ENCODE data around the gene ATF6. TPM values are rescaled to one million over a fixed set of nuclear protein-coding genes. Genes with fewer than 3 reads are reported as not detected.

The ATF6 gene
- total RNA-seq, 3 donors from 2014 or later, result 31.0 to 56.1 (median 34.1) TPM

GRCh38 chr1:161944381-161944780 lies 178.3 kb downstream of the ATF6 start:
- intact Hi-C loops (cut with DNase I; ENCODE audit: low total_unique reads), result no loop called here
- Histone ChIP-seq H3K27ac (no peak overlapping the region), H3K9me3 (no peaks in the 10 kb centered on the region), H3K36me3 (no peaks in the 10 kb centered on the region), H3K27me3 (no peaks in the 10 kb centered on the region), H3K4me1 (no peaks in the 10 kb centered on the region), H3K4me3 (no peak overlapping the region)
- DNase-seq (ENCODE audit: low spot score in 2 of 2), result no peak
- TF ChIP-seq CTCF (IDR thresholded peaks at IDR 0.05), result no peak
- no peak for TF ChIP-seq POLR2A (IDR thresholded peaks at IDR 0.05)
- no peak for TF ChIP-seq POLR2AphosphoS5 (IDR thresholded peaks at IDR 0.05)

GRCh38 chr1:161945306-161946060 lies 179.4 kb downstream of the ATF6 start:
- intact Hi-C loops (cut with DNase I; ENCODE audit: low total_unique reads), result no loop called here
- TF ChIP-seq POLR2A (IDR thresholded peaks at IDR 0.05) (no peak), CTCF (IDR thresholded peaks at IDR 0.05) (no peak)

GRCh38 chr1:161946071-161946987 lies 180.2 kb downstream of the ATF6 start:
- intact Hi-C loops (cut with DNase I; ENCODE audit: low total_unique reads), result no loop called here
- no peak overlapping the region for H3K4me3 ChIP-seq
- no peak overlapping the region for H3K27ac ChIP-seq
- no peaks in the 10 kb centered on the region for H3K27me3 ChIP-seq
- no peak for DNase-seq (ENCODE audit: low spot score in 2 of 2)
- H3K4me1 ChIP-seq, result no peaks in the 10 kb centered on the region
- H3K36me3 ChIP-seq, result no peaks in the 10 kb centered on the region
- no peak for TF ChIP-seq CTCF (IDR thresholded peaks at IDR 0.05)
- TF ChIP-seq POLR2A (IDR thresholded peaks at IDR 0.05), result no peak
- no peak for TF ChIP-seq POLR2AphosphoS5 (IDR thresholded peaks at IDR 0.05)
- H3K9me3 ChIP-seq, result no peaks in the 10 kb centered on the region

More at GRCh38 chr1:161945306-161946060, 179.4 kb downstream of the ATF6 start:
- Histone ChIP-seq H3K27me3 (no peaks in the 10 kb centered on the region), H3K4me1 (no peaks in the 10 kb centered on the region), H3K9me3 (no peaks in the 10 kb centered on the region), H3K27ac (no peak overlapping the region), H3K36me3 (no peaks in the 10 kb centered on the region), H3K4me3 (no peak overlapping the region)
- DNase-seq (ENCODE audit: low spot score in 2 of 2), result no peak

- no peak for DNase-seq (ENCODE audit: low spot score in 2 of 2)
- TF ChIP-seq CTCF (IDR thresholded peaks at IDR 0.05), result no peak
- no peak for TF ChIP-seq POLR2A (IDR thresholded peaks at IDR 0.05)
- TF ChIP-seq POLR2AphosphoS5 (IDR thresholded peaks at IDR 0.05), result no peak
- Histone ChIP-seq H3K9me3 (no peaks in the 10 kb centered on the region), H3K4me1 (no peaks in the 10 kb centered on the region), H3K27ac (no peak overlapping the region), H3K36me3 (no peaks in the 10 kb centered on the region), H3K4me3 (no peak overlapping the region), H3K27me3 (no peaks in the 10 kb centered on the region)
- intact Hi-C loops (cut with DNase I; ENCODE audit: low total_unique reads), result no loop called here
Measured at GRCh38 chr1:161948435-161948834, 182.3 kb downstream of the ATF6 start.

- H3K9me3 ChIP-seq, result no peaks in the 10 kb centered on the region
- TF ChIP-seq CTCF (IDR thresholded peaks at IDR 0.05) (no peak), POLR2A (IDR thresholded peaks at IDR 0.05) (no peak)
- H3K4me1 ChIP-seq, result no peaks in the 10 kb centered on the region
- H3K36me3 ChIP-seq, result no peaks in the 10 kb centered on the region
- no peak overlapping the region for H3K27ac ChIP-seq
- intact Hi-C loops (cut with DNase I; ENCODE audit: low total_unique reads), result no loop called here
- no peaks in the 10 kb centered on the region for H3K27me3 ChIP-seq
- no peak for DNase-seq (ENCODE audit: low spot score in 2 of 2)
- no peak overlapping the region for H3K4me3 ChIP-seq
Measured at GRCh38 chr1:161949548-161949947, 183.4 kb downstream of the ATF6 start.

Measured in breast epithelium (tissue), 4 donors.